SU-DHL-6 (cell line): ENCODE measurements around the gene USP21.

Experiments used
- CTCF ChIP-seq: fragments of 200-600 bp; sonication (generic); IDR thresholded peaks from one replicate; pipeline ENCODE4 v1.5.1; 2017; ENCODE audit warnings: antibody characterized with exemption, mild to moderate bottlenecking, low read length, moderate library complexity; ENCODE audit not compliant: insufficient read depth, poor library complexity, severe bottlenecking
- EZH2phosphoT487 ChIP-seq: fragments of 200-600 bp; sonication (generic), shearing (Covaris generic); conservative IDR thresholded peaks from 2 replicates; pipeline ENCODE4 v1.6.1; 2018; ENCODE audit warnings: mild to moderate bottlenecking, antibody characterized with exemption, low read length, moderate library complexity, mixed read lengths

GRCh38 chr1:161188381-161188780 is 29.1 kb downstream of the USP21 start:
- TF ChIP-seq EZH2phosphoT487 (no peak), CTCF (no peak)
